Measurements from ENCODE around the gene CNOT3. TPM values are rescaled to one million over a fixed set of nuclear protein-coding genes. Genes with fewer than 3 reads are reported as not detected.
A peak's percentile ranks its signal among the peaks of the same experiment; 100 is the strongest.

Gene CNOT3
- total RNA-seq, 4 donors from 2014 or later = 5.1 to 14.0 (median 10.2) TPM

DNA sequence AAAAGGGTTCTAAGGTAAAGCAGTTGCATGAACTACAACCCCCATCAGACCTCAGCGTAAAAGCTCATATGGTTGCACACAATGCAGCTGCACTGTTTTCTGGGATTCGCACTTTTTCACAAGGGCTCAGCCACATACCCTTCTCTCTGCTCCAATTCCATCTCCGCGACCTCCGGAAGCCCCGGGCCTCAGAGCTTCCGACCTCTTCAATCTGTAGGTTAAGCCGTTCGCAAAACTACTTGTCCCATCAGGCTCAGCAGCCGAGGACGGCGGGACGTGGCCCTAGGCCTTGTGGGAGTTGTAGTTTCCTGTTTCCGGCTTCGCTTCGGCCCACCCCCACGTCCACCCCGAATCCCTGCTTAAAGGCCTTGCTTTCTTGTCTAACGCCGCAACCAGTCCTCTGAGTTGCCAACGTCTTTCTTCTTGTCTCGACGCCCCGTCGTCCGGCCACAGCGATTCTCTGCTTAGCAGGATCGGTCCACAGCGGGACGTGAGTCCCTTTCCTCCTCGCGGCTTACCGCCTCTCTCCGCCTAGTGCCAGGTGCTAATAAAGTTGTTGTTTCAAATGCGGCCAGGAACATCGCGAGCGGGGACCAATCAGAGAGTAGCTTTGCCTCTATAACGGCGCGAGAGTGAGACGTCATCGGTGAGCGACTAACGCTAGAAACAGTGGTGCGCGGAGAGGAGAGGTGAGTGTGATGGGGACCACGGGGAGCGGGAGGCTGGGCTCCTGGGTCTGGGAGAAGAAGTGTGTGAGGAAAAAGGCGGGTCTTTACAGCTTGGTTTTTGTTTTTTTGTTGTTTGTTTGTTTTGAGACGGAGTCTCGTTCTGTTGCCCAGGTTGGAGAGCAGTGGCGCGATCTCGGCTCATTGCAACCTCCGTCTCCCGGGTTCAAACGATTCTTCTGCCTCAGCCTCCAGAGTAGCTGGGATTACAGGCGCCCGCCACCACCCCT is 22.2 kb upstream of the CNOT3 start, which contains the start of the genes PRPF31 and TFPT:
TSS of gene PRPF31 (plus strand) at position 646 of the 955 bp plus-strand sequence. CDS start 2,525 bp downstream, outside the sequence.
TSS of gene TFPT (minus strand) at position 549 of the 955 bp plus-strand sequence. CDS start at position 161, 388 bp downstream.
- ATAC-seq (peak; percentile 95 to 97), DNase-seq (peak; percentile 94 to 95)
- Histone ChIP-seq H3K4me3 (peak within 1 kb of the TSS; percentile 69 to 98 (median 91)), H3K36me3 (peaks cover 0 to 31% of the 10 kb centered on the region in 2 donors), H3K27me3 (no peaks in the 10 kb centered on the region), H3K9me3 (no peaks in the 10 kb centered on the region), H3K4me1 (peaks cover 21% of the 10 kb centered on the region in 2 donors), H3K27ac (peak within 1 kb of the TSS; percentile 87 to 99 (median 90))
- intact Hi-C loops (cut with DNase I; ENCODE audit: low total_unique reads) (loop anchor here (1.0 kb wide), 4 partner anchors 13 to 349 kb away; partner anchors contain the start of gene NDUFA3), in situ Hi-C loops (cut with MboI; ENCODE audit: low sequenced_read_pairs in 4 of 4) (loop anchor here in 1 of 4 donors (10.0 to 25.0 kb wide), 2 partner anchors 141 to 997 kb away; partner anchors contain the start of gene PPP1R12C)
- TF ChIP-seq POLR2A (IDR thresholded peaks at IDR 0.05) = peak; percentile 63 to 76
- TF ChIP-seq, protein P1, sequence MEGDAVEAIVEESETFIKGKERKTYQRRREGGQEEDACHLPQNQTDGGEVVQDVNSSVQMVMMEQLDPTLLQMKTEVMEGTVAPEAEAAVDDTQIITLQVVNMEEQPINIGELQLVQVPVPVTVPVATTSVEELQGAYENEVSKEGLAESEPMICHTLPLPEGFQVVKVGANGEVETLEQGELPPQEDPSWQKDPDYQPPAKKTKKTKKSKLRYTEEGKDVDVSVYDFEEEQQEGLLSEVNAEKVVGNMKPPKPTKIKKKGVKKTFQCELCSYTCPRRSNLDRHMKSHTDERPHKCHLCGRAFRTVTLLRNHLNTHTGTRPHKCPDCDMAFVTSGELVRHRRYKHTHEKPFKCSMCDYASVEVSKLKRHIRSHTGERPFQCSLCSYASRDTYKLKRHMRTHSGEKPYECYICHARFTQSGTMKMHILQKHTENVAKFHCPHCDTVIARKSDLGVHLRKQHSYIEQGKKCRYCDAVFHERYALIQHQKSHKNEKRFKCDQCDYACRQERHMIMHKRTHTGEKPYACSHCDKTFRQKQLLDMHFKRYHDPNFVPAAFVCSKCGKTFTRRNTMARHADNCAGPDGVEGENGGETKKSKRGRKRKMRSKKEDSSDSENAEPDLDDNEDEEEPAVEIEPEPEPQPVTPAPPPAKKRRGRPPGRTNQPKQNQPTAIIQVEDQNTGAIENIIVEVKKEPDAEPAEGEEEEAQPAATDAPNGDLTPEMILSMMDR (IDR thresholded peaks at IDR 0.05 in 4 of 5, conservative IDR thresholded peaks at IDR 0.05 in 1 of 5) = peak in 1 of 5 experiments; percentile 24

DNA sequence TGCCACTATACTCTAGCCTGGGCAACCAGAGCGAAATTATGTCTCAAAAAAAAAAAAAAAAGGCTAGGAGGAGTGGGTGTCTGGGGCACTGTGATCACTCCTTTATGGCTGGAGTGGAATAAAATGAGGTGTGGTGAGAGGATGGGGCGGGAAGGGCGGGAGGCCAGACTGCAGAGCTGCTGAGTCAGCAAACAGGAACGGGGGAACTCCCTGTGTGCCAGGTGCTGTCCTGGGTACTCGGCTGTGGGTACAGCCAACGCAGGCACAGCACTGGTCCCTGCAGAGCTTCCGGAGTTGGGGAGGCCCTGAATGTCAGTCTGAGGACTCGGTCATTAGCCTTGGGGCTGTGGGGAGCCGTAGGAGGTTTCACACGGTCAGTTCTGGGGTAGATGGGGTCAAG is 16.3 kb upstream of the CNOT3 start:
- no peak for DNase-seq
- intact Hi-C loops (cut with DNase I; ENCODE audit: low total_unique reads) (no loop called here), in situ Hi-C loops (cut with MboI; ENCODE audit: low sequenced_read_pairs in 4 of 4) (loop anchor here in 1 of 4 donors (25.0 kb wide), 1 partner anchor 991 kb away; the partner anchor contains the start of gene PPP1R12C)
- peaks cover 9 to 10% of the 10 kb centered on the region in 2 donors for H3K4me1 ChIP-seq
- H3K36me3 ChIP-seq = peaks cover 0 to 75% of the 10 kb centered on the region in 2 donors
- TF ChIP-seq POLR2A (IDR thresholded peaks at IDR 0.05) = no peak
- TF ChIP-seq, protein P1 (IDR thresholded peaks at IDR 0.05 in 4 of 5, conservative IDR thresholded peaks at IDR 0.05 in 1 of 5) = no peak
- H3K27ac ChIP-seq = no peak overlapping the region
- H3K27me3 ChIP-seq = no peaks in the 10 kb centered on the region
- no peaks in the 10 kb centered on the region for H3K9me3 ChIP-seq
- H3K4me3 ChIP-seq = no peak overlapping the region
- ATAC-seq = no peak

DNA sequence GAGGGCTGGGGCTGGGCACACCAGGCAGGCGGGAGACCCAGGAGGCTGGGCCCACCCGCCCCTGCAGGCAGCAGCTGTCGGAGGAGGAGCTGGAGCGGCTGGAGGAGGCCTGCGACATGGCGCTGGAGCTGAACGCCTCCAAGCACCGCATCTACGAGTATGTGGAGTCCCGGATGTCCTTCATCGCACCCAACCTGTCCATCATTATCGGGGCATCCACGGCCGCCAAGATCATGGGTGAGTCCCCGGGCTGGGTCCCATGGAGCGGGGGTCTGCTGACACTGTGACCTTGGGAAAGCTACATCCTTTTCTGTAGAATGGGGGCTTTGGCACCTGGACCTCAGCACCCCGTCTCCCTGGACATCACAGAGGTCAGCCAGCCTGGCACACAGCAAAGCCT is 13.9 kb upstream of the CNOT3 start:
- Histone ChIP-seq H3K36me3 (peaks cover 2 to 95% of the 10 kb centered on the region in 2 donors), H3K27ac (no peak overlapping the region), H3K9me3 (no peaks in the 10 kb centered on the region), H3K27me3 (no peaks in the 10 kb centered on the region), H3K4me1 (no peaks in the 10 kb centered on the region), H3K4me3 (no peak overlapping the region)
- no peak for TF ChIP-seq POLR2A (IDR thresholded peaks at IDR 0.05)
- TF ChIP-seq, protein P1 (IDR thresholded peaks at IDR 0.05 in 4 of 5, conservative IDR thresholded peaks at IDR 0.05 in 1 of 5) = no peak
- DNase-seq = no peak
- no peak for ATAC-seq
- in situ Hi-C loops (cut with MboI; ENCODE audit: low sequenced_read_pairs in 4 of 4) (loop anchor here in 1 of 4 donors (25.0 kb wide), 1 partner anchor 989 kb away; the partner anchor contains the start of gene PPP1R12C), intact Hi-C loops (cut with DNase I; ENCODE audit: low total_unique reads) (no loop called here)

DNA sequence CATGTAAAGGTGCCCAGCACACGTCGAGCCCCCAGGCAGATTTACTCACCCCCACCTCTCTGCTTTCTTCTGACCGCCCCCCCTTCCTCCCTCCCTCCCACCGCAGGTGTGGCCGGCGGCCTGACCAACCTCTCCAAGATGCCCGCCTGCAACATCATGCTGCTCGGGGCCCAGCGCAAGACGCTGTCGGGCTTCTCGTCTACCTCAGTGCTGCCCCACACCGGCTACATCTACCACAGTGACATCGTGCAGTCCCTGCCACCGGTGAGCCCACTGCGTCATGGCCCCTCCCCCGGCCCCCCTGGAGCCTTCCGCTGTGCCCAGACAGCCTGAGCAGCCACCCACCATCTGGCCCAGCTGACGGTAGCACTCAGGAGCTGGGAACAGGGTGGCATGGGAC is 13.2 kb upstream of the CNOT3 start:
- Histone ChIP-seq H3K4me1 (no peaks in the 10 kb centered on the region), H3K27me3 (no peaks in the 10 kb centered on the region), H3K4me3 (no peak overlapping the region), H3K9me3 (no peaks in the 10 kb centered on the region), H3K27ac (no peak overlapping the region), H3K36me3 (peaks cover 2 to 97% of the 10 kb centered on the region in 2 donors)
- intact Hi-C loops (cut with DNase I; ENCODE audit: low total_unique reads) (no loop called here), in situ Hi-C loops (cut with MboI; ENCODE audit: low sequenced_read_pairs in 4 of 4) (loop anchor here in 1 of 4 donors (25.0 kb wide), 1 partner anchor 988 kb away; the partner anchor contains the start of gene PPP1R12C)
- DNase-seq (no peak), ATAC-seq (no peak)
- TF ChIP-seq, protein P1 (IDR thresholded peaks at IDR 0.05 in 4 of 5, conservative IDR thresholded peaks at IDR 0.05 in 1 of 5) = no peak
- no peak for TF ChIP-seq POLR2A (IDR thresholded peaks at IDR 0.05)
